GM19240 (cell line): ENCODE results near the gene SRSF12.
A peak's percentile ranks its signal among the peaks of the same experiment; 100 is the strongest.

Experiments used
- DNase-seq: peaks from one replicate; pipeline ENCODE4 v3.0.0; 2011; ENCODE audit warnings: low spot score; ENCODE audit not compliant: insufficient read length

Gene SRSF12

DNA sequence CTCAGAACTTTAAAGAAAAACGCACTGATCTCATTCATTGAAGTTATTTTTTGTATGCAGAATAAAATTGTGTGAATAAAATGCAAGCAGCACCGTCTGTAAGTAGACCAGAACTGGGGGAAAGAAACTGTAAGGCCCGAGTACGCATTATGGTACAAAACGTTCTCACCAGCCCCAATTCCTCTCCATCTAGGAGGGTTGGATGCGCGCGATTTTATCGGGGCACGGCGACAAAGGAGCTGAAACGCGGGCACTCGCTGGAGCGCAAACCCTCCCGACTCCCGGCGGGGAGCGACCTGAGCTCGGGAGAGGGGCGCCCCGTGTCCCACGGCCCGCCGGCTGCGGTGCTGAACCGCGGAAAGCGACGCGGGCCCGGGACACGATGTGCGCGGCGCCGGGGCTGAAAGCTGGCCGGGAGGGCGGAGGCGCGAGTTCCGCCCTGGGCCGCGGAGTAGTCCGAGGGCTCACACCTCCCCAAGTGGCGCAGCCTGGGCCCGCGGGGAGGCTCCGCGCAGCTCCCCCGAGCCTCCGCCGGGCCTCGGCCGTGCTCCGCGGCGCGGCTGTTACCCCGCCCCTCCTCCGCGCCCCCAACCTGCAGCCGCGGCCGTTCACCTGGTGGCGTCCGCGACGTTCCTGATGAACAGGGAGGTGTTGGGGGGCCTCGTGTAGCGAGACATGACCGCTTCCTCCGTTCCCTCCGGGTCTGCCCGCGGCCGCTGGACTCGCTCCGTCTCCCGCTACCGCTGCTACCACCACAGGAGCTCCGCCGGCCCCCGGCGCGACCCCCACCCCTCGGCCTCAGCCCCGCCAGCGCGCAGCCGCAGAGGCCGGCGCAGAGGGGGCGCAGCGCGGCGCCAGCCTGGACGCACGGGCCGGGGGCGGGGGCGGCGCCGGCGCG, at the start of gene SRSF12:
Gene SRSF12, minus strand, starts transcription at position 861 of the 898 bp plus-strand sequence. Its CDS starts 184 bp downstream, at position 677.
- peak; percentile 55 for DNase-seq

GRCh38 chr6:89162047-89162371, 44.1 kb upstream of the SRSF12 start:
- no peak for DNase-seq

DNA sequence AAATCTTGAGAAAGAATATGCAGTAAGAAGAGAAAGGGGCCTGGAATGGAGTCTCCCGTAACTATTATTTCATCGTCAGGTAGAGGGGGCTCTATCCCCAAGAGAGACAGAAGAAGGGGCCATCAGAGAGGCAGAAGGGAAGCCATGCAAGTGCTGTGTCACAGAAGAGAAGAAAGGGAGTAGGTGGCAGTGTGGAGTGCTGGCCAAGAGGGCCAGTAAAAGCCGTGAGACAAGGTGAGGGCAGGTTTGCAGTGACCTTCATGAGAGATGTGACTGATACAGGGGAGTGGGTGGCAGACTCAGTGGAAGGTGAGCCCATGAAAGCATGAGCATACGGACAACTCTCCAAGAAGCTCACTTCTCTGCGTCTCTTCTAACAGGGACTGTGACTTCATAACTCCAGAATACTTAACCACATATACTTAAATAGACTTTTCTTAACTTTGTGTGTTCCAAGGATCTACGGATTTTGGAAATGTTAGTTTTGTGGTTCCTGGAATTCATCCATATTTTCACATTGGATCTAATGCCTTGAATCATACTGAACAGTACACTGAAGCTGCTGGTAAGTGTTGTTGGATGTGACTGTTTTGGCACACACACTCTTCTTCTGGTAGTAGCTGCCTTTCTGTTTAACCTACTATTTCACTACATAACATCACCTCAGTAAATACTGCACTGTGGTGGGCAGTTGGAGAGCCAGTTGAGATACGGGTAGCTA, 43.6 kb upstream of the SRSF12 start:
- DNase-seq = no peak

DNA sequence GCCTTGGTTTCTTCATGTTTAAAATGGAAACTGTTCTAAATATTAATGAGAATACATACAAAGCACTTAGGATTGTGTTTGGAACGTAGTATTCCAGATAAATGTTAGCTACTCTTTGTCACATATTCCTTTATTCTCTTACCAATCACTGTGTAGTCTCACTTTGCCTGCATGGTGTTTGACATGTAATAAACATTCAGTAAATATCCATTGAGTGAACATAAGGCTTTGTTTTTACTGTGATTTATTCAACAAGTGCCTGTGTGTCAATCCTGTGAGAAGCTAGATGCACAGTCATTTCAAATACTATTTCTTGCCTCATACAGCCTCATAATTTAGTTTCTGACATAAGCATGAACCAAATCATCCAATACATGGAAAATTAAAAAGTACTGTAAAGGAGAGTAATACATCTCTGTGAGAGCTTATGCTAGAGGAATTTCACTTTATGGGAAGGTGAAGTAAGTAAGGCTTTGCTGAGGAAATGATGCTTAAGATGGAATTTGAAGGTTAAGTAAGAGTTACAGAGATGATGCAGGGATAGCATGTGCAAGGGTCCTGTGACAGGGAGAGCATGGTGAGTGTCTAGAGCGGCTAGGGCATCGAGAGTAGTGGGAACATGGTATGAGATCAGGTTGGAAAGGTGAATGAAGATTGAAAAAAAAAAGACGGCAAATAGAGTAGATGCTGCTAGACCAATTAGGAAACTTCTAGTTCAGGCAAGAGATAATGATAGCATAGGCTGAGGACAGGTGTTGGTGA, 42.6 kb upstream of the SRSF12 start:
- DNase-seq = no peak

- no peak for DNase-seq
Observed at GRCh38 chr6:89154131-89154530, 36.3 kb upstream of the SRSF12 start.

GRCh38 chr6:89148016-89148750, 30.3 kb upstream of the SRSF12 start:
- DNase-seq = no peak

- no peak for DNase-seq
Observed at GRCh38 chr6:89146718-89147700, 29.1 kb upstream of the SRSF12 start.

GRCh38 chr6:89145956-89146717, 28.3 kb upstream of the SRSF12 start, which contains the start of gene PM20D2:
PM20D2 (plus strand) TSS chr6:89146055; CDS start chr6:89146145, 90 bp downstream.
- peak; percentile 48 for DNase-seq

DNA sequence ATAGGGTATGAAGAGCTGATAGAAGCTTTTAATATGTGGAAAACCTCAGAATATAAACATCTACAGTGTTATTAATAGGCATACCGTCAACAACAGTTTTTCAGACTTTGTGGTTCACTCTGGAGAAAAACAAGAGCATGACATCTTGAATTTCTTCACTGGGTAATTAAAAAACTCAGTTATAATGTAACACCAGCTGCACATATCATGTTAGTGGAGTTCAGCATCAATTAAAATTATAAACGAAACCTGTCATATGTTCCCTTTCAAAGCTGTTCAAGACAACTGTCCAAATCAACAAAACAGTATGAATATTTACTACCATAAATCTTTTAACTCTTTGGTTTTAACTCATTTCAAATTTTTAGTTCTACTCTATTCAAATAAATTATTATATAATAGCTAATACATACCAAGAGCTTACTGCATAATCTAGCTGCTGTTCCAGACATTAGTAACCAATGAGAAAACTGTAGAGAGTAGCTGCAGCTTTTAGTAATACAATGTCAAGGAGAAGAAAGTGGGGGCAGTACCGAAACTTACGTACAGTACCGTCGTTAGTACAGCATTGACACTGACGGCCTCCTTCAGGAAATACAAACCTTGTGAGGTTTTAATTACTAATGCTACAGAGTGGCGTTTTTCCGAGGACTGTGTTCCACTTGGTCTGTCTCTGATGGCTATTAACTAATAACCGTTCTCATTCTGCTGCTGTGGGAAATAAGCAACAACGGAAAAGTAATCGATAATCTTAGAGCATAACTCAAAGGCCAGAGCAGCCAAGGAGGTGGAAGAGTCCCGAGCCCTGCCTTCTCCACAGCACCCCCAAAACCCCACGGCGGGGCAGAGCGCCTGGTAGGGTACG, 27.5 kb upstream of the SRSF12 start:
- peak; percentile 33 for DNase-seq

- peak; percentile 11 for DNase-seq
Observed at GRCh38 chr6:89144354-89144906, 26.6 kb upstream of the SRSF12 start.

GRCh38 chr6:89140347-89141156, 22.7 kb upstream of the SRSF12 start:
- DNase-seq = no peak

- DNase-seq = no peak
Observed at GRCh38 chr6:89139509-89140346, 21.9 kb upstream of the SRSF12 start.

GRCh38 chr6:89138173-89138572, 20.3 kb upstream of the SRSF12 start:
- DNase-seq = no peak

DNA sequence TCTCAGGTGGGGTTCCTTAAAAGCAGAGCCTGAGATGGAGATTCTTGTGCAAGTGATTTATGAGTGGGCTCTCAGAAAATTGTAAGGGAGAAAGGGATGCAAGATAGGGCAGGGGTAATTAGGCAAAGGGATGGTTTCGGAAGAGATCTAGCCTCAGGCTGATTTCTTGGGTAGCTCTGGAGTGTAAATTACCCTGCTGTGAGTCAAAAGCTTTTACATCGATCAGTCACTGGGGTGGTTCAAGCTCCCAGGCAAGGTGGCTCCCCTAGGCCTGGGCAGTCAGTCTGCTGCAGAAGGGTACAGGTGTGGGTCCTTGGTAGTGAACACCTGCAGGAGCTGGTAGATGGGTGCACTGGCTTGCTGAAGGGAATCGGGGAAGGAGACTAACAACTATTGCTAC, 16.9 kb upstream of the SRSF12 start:
- no peak for DNase-seq

GRCh38 chr6:89133981-89134380, 16.1 kb upstream of the SRSF12 start:
- no peak for DNase-seq

DNA sequence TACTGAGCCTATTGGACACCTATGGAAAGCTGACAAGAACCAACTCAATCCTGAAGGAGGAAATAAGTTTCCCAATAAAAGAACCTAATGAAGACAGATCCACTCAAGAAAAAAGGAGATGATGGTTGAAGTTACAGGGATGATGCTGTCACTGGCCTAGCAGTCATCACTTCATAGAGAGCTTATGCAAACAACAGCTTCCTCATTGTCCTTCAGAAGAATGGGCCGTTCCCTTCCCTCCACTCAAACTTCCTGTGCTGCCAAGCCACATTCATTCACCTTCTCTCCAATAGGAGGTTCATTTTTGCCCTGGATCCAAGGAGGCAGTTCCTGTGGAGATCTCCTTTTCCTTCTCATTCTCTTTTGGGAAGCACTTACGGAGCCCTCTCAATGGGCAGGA, 14.2 kb upstream of the SRSF12 start:
- no peak for DNase-seq
